Measurements from ENCODE around the gene SMARCD1. TPM values are rescaled to one million over a fixed set of nuclear protein-coding genes. Genes with fewer than 3 reads are reported as not detected.

SMARCD1 gene
- total and polyA plus RNA-seq, 4 donors, result 4.6 to 24.4 (median 15.3) TPM

DNA sequence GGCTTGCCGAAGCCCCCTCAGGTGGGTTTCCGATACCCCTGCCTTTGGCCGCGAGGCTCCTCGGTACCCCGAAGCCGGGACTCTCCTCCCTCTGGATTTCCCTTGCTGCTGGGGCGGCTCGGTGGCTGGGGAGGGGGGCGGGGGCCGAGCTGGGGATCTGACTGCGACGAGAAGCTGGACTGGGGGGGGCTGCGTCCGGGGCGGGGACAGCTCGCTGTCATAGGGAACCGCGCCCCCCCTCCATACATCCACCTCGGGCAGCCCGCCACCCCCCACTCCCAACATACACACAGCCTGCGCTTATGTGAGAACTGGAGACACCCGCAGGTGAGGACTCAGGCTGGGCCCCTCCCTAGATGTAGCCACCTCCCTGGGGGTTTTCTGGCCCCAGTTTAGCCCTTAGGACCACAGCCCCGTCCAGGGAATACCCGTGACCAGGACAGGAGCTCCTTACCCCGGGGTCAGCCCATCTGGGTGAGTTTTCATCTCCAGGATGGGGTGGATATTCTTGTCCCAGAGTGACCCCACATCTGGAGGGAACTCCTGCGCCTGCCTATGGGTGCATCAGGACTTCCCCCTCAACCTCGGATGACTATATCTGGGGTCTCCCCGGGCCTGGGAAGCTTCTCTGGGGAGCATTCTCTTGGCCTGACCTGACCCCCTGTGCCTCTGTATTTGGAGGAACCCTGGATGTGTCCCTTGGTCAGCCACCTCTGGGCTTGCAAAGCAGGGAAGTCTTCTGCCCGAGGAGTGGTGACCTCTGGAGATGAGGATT, 27.1 kb upstream of the SMARCD1 start:
- Histone ChIP-seq H3K4me3 (ENCODE audit: low read depth in 1 of 3, low read length in 3 of 3) (peak overlapping the region in 1 of 3 donors; percentile 61), H3K9me3 (ENCODE audit: control insufficient read depth in 4 of 4, low read length in 3 of 4) (no peaks in the 10 kb centered on the region), H3K9ac (ENCODE audit: low read depth in 1 of 2, low read length in 2 of 2) (no peak overlapping the region), H3K4me1 (ENCODE audit: control insufficient read depth in 4 of 4, insufficient read depth in 4 of 4, low read length in 3 of 4) (peaks cover 7 to 20% (median 10%) of the 10 kb centered on the region in 4 donors), H3K27me3 (ENCODE audit: control insufficient read depth in 4 of 4, insufficient read depth in 4 of 4, low read length in 3 of 4) (peaks cover 0 to 2% (median 0%) of the 10 kb centered on the region in 4 donors), H3K36me3 (ENCODE audit: control insufficient read depth in 4 of 4, insufficient read depth in 3 of 4, low read depth in 1 of 4, low read length in 3 of 4) (no peaks in the 10 kb centered on the region), H3K27ac (ENCODE audit: low read depth in 1 of 2, low read length in 2 of 2) (no peak overlapping the region)
- no peak for TF ChIP-seq RXRA (IDR thresholded peaks at IDR 0.05)
- TF ChIP-seq, protein P1, sequence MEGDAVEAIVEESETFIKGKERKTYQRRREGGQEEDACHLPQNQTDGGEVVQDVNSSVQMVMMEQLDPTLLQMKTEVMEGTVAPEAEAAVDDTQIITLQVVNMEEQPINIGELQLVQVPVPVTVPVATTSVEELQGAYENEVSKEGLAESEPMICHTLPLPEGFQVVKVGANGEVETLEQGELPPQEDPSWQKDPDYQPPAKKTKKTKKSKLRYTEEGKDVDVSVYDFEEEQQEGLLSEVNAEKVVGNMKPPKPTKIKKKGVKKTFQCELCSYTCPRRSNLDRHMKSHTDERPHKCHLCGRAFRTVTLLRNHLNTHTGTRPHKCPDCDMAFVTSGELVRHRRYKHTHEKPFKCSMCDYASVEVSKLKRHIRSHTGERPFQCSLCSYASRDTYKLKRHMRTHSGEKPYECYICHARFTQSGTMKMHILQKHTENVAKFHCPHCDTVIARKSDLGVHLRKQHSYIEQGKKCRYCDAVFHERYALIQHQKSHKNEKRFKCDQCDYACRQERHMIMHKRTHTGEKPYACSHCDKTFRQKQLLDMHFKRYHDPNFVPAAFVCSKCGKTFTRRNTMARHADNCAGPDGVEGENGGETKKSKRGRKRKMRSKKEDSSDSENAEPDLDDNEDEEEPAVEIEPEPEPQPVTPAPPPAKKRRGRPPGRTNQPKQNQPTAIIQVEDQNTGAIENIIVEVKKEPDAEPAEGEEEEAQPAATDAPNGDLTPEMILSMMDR (IDR thresholded peaks at IDR 0.05; ENCODE audit: low read depth, low read length, missing input control), result no peak
- TF ChIP-seq EGR1 (IDR thresholded peaks at IDR 0.05; ENCODE audit: low read depth in 2 of 2), result no peak
- no peak for TF ChIP-seq SP1 (IDR thresholded peaks at IDR 0.05)
- TF ChIP-seq HNF4G (IDR thresholded peaks at IDR 0.05), result no peak
- TF ChIP-seq FOXA1 (IDR thresholded peaks at IDR 0.05), result no peak
- DNase-seq (ENCODE audit: low spot score), result no peak
- WGBS, result 23% methylated on average over 30 of the region's 30 CpGs

DNA sequence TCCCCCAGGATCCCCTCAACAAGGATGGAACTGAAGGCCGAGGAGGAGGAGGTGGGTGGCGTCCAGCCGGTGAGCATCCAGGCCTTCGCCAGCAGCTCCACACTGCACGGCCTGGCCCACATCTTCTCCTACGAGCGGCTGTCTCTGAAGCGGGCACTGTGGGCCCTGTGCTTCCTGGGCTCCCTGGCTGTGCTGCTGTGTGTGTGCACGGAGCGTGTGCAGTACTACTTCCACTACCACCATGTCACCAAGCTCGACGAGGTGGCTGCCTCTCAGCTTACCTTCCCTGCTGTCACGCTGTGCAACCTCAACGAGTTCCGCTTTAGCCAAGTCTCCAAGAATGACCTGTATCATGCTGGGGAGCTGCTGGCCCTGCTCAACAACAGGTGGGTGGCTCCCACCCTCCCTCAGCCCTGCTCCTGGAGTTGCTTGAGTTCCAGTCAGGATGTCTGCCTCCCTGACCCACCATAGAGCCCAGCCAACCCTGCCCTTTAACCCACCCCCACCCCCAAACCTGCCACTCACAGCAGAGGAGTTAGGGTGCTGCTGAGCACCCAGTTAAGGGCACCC, 26.3 kb upstream of the SMARCD1 start:
- H3K9me3 ChIP-seq (ENCODE audit: control insufficient read depth in 4 of 4, low read length in 3 of 4), result no peaks in the 10 kb centered on the region
- TF ChIP-seq HNF4A (conservative IDR thresholded peaks at IDR 0.05), result no peak
- TF ChIP-seq, protein P2, sequence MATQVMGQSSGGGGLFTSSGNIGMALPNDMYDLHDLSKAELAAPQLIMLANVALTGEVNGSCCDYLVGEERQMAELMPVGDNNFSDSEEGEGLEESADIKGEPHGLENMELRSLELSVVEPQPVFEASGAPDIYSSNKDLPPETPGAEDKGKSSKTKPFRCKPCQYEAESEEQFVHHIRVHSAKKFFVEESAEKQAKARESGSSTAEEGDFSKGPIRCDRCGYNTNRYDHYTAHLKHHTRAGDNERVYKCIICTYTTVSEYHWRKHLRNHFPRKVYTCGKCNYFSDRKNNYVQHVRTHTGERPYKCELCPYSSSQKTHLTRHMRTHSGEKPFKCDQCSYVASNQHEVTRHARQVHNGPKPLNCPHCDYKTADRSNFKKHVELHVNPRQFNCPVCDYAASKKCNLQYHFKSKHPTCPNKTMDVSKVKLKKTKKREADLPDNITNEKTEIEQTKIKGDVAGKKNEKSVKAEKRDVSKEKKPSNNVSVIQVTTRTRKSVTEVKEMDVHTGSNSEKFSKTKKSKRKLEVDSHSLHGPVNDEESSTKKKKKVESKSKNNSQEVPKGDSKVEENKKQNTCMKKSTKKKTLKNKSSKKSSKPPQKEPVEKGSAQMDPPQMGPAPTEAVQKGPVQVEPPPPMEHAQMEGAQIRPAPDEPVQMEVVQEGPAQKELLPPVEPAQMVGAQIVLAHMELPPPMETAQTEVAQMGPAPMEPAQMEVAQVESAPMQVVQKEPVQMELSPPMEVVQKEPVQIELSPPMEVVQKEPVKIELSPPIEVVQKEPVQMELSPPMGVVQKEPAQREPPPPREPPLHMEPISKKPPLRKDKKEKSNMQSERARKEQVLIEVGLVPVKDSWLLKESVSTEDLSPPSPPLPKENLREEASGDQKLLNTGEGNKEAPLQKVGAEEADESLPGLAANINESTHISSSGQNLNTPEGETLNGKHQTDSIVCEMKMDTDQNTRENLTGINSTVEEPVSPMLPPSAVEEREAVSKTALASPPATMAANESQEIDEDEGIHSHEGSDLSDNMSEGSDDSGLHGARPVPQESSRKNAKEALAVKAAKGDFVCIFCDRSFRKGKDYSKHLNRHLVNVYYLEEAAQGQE (IDR thresholded peaks at IDR 0.05), result no peak
- H3K27ac ChIP-seq (ENCODE audit: low read depth in 1 of 2, low read length in 2 of 2), result no peak overlapping the region
- WGBS, result 91% methylated on average over 15 of the region's 15 CpGs
- no peaks in the 10 kb centered on the region for H3K36me3 ChIP-seq (ENCODE audit: control insufficient read depth in 4 of 4, insufficient read depth in 3 of 4, low read depth in 1 of 4, low read length in 3 of 4)
- H3K4me3 ChIP-seq (ENCODE audit: low read depth in 1 of 3, low read length in 3 of 3), result no peak overlapping the region
- peaks cover 0 to 2% (median 0%) of the 10 kb centered on the region in 4 donors for H3K27me3 ChIP-seq (ENCODE audit: control insufficient read depth in 4 of 4, insufficient read depth in 4 of 4, low read length in 3 of 4)
- H3K9ac ChIP-seq (ENCODE audit: low read depth in 1 of 2, low read length in 2 of 2), result no peak overlapping the region
- no peak for DNase-seq (ENCODE audit: low spot score)
- H3K4me1 ChIP-seq (ENCODE audit: control insufficient read depth in 4 of 4, insufficient read depth in 4 of 4, low read length in 3 of 4), result peaks cover 7 to 20% (median 10%) of the 10 kb centered on the region in 4 donors

DNA sequence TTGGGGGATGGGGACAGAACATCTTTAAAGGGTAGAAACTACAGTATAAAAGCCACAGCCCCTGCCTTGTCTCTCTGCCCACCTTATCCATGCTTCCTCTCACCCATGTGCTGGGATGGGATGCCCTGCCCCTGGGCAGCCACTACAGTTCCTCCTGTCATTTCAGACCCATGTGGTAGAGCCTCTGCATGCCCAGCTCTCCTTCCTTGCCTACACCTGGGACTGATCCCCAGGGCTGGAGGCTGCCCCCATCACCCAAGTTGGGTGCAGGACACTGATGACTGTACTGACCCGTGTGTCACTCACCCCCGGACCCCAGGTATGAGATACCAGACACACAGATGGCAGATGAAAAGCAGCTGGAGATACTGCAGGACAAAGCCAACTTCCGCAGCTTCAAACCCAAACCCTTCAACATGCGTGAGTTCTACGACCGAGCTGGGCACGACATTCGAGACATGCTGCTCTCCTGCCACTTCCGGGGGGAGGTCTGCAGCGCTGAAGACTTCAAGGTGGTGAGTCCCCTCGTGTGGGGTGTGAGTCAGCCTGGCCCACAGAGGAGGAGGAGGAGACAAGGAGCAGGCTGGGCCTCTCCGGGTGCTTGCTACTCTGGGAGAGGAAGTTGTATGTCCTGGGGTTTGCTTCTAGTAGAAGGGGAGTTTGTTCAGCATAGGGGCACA, 25.6 kb upstream of the SMARCD1 start:
- no peak overlapping the region for H3K4me3 ChIP-seq (ENCODE audit: low read depth in 1 of 3, low read length in 3 of 3)
- no peak overlapping the region for H3K27ac ChIP-seq (ENCODE audit: low read depth in 1 of 2, low read length in 2 of 2)
- no peaks in the 10 kb centered on the region for H3K9me3 ChIP-seq (ENCODE audit: control insufficient read depth in 4 of 4, low read length in 3 of 4)
- DNase-seq (ENCODE audit: low spot score), result no peak
- H3K9ac ChIP-seq (ENCODE audit: low read depth in 1 of 2, low read length in 2 of 2), result no peak overlapping the region
- H3K36me3 ChIP-seq (ENCODE audit: control insufficient read depth in 4 of 4, insufficient read depth in 3 of 4, low read depth in 1 of 4, low read length in 3 of 4), result no peaks in the 10 kb centered on the region
- peaks cover 0 to 2% (median 0%) of the 10 kb centered on the region in 4 donors for H3K27me3 ChIP-seq (ENCODE audit: control insufficient read depth in 4 of 4, insufficient read depth in 4 of 4, low read length in 3 of 4)
- 78% methylated on average over 12 of the region's 12 CpGs for WGBS
- peaks cover 7 to 20% (median 10%) of the 10 kb centered on the region in 4 donors for H3K4me1 ChIP-seq (ENCODE audit: control insufficient read depth in 4 of 4, insufficient read depth in 4 of 4, low read length in 3 of 4)
- TF ChIP-seq, protein P2 (IDR thresholded peaks at IDR 0.05), result no peak
- TF ChIP-seq, protein P3, sequence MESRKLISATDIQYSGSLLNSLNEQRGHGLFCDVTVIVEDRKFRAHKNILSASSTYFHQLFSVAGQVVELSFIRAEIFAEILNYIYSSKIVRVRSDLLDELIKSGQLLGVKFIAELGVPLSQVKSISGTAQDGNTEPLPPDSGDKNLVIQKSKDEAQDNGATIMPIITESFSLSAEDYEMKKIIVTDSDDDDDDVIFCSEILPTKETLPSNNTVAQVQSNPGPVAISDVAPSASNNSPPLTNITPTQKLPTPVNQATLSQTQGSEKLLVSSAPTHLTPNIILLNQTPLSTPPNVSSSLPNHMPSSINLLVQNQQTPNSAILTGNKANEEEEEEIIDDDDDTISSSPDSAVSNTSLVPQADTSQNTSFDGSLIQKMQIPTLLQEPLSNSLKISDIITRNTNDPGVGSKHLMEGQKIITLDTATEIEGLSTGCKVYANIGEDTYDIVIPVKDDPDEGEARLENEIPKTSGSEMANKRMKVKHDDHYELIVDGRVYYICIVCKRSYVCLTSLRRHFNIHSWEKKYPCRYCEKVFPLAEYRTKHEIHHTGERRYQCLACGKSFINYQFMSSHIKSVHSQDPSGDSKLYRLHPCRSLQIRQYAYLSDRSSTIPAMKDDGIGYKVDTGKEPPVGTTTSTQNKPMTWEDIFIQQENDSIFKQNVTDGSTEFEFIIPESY (IDR thresholded peaks at IDR 0.05), result no peak
- TF ChIP-seq JUND (IDR thresholded peaks at IDR 0.05) (no peak), FOXA1 (IDR thresholded peaks at IDR 0.05) (no peak), RAD21 (IDR thresholded peaks at IDR 0.05) (no peak), NR2F2 (IDR thresholded peaks at IDR 0.05) (no peak), SP1 (IDR thresholded peaks at IDR 0.05) (no peak), HNF4A (conservative IDR thresholded peaks at IDR 0.05) (no peak)
- TF ChIP-seq, protein P4, sequence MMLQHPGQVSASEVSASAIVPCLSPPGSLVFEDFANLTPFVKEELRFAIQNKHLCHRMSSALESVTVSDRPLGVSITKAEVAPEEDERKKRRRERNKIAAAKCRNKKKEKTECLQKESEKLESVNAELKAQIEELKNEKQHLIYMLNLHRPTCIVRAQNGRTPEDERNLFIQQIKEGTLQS (IDR thresholded peaks at IDR 0.05), result no peak
